Measurements from ENCODE around the gene HS3ST6. TPM values are rescaled to one million over a fixed set of nuclear protein-coding genes. Genes with fewer than 3 reads are reported as not detected.
A peak's percentile ranks its signal among the peaks of the same experiment; 100 is the strongest.
"Not testable (repeated sequence)": the region's sequence is repeated elsewhere in the genome, so short reads cannot be mapped to it uniquely, and the experiment has no call there.

HS3ST6 gene
- total RNA-seq: not detected in 2 replicates
- polyA plus RNA-seq (2012): not detected

GRCh38 chr16:1918351-1919326 is at the start of gene HS3ST6:
Gene HS3ST6 (minus strand): TSS chr16:1918415. CDS start chr16:1918323, 92 bp downstream.
- DNase-seq (ENCODE audit: low read depth): no peak

GRCh38 chr16:1966460-1966859 is 48.2 kb upstream of the HS3ST6 start, which contains the start of gene RNF151:
Gene RNF151 (plus strand): TSS chr16:1966856. CDS start chr16:1966882, 26 bp downstream.
- DNase-seq (ENCODE audit: low read depth): no peak

GRCh38 chr16:1965396-1966001 is 47.3 kb upstream of the HS3ST6 start:
- no peak for DNase-seq (ENCODE audit: low read depth)

- DNase-seq (ENCODE audit: low read depth): peak; percentile 98
Observed at GRCh38 chr16:1964506-1965395, 46.5 kb upstream of the HS3ST6 start, which contains the start of gene RPS2. Gene RPS2 (minus strand): TSS chr16:1964826. CDS start chr16:1964625, 201 bp downstream.

GRCh38 chr16:1963806-1964505 is 45.7 kb upstream of the HS3ST6 start:
- peak; percentile 66 for DNase-seq (ENCODE audit: low read depth)

GRCh38 chr16:1962161-1963153 is 44.2 kb upstream of the HS3ST6 start:
- not testable (repeated sequence) for DNase-seq (ENCODE audit: low read depth)

GRCh38 chr16:1961651-1962067 is 43.4 kb upstream of the HS3ST6 start:
- no peak for DNase-seq (ENCODE audit: low read depth)

- no peak for DNase-seq (ENCODE audit: low read depth)
Observed at GRCh38 chr16:1960665-1961630, 42.7 kb upstream of the HS3ST6 start.

GRCh38 chr16:1959269-1960039 is 41.2 kb upstream of the HS3ST6 start, which contains the start of gene NDUFB10:
Gene NDUFB10 (plus strand): TSS chr16:1959538. CDS start chr16:1959625, 87 bp downstream.
- DNase-seq (ENCODE audit: low read depth): peak; percentile 88

- no peak for DNase-seq (ENCODE audit: low read depth)
Observed at GRCh38 chr16:1958715-1959268, 40.6 kb upstream of the HS3ST6 start.

GRCh38 chr16:1958143-1958491 is 39.9 kb upstream of the HS3ST6 start:
- DNase-seq (ENCODE audit: low read depth): not testable (repeated sequence)

GRCh38 chr16:1957434-1958142 is 39.4 kb upstream of the HS3ST6 start:
- DNase-seq (ENCODE audit: low read depth): not testable (repeated sequence)

- no peak for DNase-seq (ENCODE audit: low read depth)
Observed at GRCh38 chr16:1953734-1954133, 35.5 kb upstream of the HS3ST6 start.

- peak; percentile 67 for DNase-seq (ENCODE audit: low read depth)
Observed at GRCh38 chr16:1950559-1950958, 32.3 kb upstream of the HS3ST6 start.

- DNase-seq (ENCODE audit: low read depth): peak; percentile 60
Observed at GRCh38 chr16:1950047-1950446, 31.8 kb upstream of the HS3ST6 start.

GRCh38 chr16:1949507-1949906 is 31.3 kb upstream of the HS3ST6 start:
- no peak for DNase-seq (ENCODE audit: low read depth)

Data from myocyte (in vitro differentiated cells).